HG03378 (cell line): Measurements from ENCODE around the gene HOXA10.

Experiments used
- ATAC-seq: cut with Tn5 transposase; IDR thresholded peaks from one replicate; pipeline ENCODE4 v1.9.1; 2021; ENCODE audit warnings: mild to moderate bottlenecking, moderate library complexity; ENCODE audit not compliant: unreplicated experiment

Gene HOXA10

GRCh38 chr7:27132978-27133377 lies 41.1 kb downstream of the HOXA10 start:
- ATAC-seq: no peak

DNA sequence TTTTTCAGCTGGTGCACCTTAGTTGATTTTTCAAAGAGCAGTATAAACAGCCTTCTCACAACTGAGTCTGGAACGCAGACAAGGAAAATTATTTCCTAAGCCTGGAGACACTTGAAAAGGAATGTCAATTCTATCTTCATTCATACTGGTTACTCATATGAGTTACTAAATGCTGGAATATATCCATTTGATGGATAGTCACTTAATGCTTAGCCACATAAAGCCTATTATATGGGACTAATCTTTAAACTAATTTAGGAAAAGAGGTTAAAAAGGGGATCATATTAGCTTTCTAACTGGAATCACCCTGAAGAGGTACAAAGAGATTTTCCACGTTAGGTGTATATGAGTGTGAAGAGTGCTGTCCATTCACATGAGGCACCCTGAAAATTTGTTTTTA lies 41.9 kb downstream of the HOXA10 start:
- ATAC-seq: no peak

DNA sequence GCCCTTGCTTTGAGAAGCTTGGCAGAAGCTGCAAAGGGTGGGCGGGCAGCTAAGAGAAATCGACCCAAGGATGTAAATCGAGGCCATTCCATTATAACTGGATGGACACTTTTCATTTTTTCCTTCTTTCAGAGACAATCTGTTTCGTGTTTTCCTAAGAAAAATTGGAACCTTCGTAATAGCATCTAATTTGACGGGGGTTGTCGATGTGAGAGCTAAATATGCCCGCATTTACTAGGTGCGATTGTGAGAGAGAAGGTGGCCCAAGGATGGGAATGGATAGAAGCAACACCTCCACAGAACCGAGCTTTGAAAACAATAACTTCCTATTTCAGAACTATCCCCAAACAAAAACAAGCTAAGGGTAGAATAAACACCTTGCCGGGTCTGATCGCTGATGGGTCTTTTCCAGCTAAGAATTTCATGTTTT lies 42.7 kb downstream of the HOXA10 start:
- ATAC-seq: no peak

GRCh38 chr7:27130540-27131389 lies 43.4 kb downstream of the HOXA10 start, which contains the start of gene HOXA4:
HOXA4 (minus strand) TSS chr7:27130757; CDS start chr7:27130733, 24 bp downstream.
- ATAC-seq: no peak

DNA sequence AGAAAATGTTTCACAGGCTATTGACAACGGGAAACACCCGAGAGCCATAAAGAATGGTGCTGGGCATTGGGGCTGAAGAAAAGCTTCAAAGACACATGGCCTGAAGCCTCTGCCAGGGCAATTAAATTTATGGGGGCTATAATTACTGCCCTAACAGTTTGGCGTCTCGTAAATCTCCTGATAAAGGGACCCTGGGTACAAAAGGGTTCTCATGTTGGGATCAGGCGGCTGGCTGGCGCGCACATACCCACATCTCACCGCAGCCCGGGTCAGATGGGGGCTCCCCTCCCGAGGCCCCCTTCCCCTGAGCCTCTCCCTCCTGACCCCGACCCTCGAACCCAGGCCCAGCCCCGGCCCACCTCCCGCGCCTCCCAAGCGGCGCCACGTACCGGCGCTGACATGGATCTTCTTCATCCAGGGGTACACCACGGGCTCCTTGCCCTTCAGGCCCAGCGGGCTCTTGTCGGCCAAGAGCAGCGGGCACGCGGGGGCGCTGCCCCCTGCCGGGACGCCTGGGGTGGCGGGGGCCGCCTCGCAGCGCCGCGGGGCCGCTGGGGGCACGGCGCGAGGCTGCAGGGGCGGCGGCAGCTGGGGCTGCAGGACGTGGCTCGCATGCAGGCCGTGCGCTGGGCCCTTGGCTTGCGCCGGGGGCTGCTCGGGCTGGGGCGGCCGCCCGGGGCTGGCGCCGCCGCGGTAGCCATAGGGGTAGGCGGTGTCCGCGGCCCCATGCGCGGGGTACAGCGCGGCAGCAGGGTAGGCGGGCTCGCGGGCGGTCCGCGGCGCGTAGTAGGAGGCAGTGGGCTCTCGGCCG lies 44.2 kb downstream of the HOXA10 start:
- no peak for ATAC-seq

- ATAC-seq: no peak
These were observed 45.1 kb downstream of the HOXA10 start for GRCh38 chr7:27128776-27129728.

DNA sequence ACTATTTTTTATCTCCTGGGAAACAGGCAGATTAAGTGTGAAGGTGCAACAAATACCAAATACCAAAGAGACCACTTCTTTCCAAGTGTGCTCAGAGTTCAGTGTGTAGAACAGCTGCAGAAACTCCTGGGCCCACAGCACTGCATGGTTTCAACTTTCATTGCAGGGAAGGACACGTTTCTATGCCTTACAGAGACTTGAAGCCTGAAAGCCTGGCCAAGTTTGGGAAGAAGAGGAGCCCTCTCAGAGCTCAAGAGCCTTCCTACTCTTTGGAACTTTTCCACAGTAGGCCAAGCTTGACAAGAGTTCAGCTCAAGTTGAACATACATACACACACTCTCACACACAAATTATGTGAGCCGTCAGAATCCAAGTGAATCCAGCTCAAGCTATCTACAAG lies 46.1 kb downstream of the HOXA10 start:
- no peak for ATAC-seq

GRCh38 chr7:27126596-27127327 lies 47.4 kb downstream of the HOXA10 start:
- no peak for ATAC-seq

DNA sequence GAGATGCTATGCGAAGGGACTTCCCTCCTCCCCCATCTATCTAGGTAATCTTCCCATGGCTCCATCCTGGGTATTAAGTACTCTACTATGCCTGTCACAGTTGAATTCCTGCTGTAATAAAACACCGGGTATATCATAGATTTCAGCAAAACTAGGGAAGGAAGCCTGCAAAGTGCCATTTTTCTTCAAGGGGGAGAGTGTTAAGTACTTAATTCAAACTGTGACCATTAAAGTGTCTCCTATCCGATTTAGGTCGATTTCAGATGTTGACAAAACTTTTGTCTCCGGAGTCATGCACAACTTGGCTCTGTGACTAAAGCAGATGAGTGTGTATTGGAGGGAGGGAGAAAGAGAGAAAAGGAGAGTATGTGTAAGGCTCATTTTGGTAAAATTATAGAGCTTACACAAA lies 48.1 kb downstream of the HOXA10 start:
- ATAC-seq: no peak

- no peak for ATAC-seq
These were observed 49.0 kb downstream of the HOXA10 start for GRCh38 chr7:27124902-27125689.

DNA sequence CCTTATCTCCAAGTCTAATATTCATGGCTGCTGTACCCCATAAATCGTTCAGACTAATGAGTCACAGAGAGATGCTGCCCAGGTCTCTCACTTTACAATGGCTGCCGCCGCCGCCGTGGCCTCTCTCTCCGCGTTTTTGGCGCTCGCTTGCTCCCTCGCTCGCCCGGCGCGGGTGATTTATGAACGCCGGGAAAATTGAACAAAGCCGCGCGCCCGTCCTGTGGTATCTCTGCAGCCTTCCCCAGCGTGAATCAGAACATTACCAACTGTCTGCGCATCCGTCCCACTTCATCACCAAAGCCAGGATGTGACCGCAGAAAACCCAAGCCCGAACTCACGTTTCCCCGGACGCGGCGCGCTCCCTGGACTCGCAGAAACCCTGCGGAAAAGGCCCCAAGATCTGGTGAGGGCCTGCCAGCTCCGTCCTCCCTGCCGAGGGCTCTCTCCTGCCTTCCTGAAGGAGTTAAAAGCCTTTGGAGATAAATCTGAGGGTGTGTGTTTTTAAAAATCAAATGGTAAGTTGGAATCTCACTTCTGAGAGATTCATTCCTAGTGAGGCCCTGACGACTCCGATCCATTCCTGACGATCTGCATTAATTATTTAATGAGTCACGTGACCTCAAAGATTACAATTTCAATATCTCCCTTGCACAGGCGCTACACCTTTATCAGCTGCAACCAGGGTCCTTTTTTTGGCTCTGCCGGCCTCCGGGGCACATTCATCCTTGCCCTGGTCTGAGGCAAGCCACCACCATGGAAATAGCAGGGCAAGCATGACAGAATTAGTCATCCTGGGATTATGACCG lies 49.8 kb downstream of the HOXA10 start:
- ATAC-seq: no peak

- ATAC-seq: no peak
These were observed 50.6 kb downstream of the HOXA10 start for GRCh38 chr7:27123477-27124053.

DNA sequence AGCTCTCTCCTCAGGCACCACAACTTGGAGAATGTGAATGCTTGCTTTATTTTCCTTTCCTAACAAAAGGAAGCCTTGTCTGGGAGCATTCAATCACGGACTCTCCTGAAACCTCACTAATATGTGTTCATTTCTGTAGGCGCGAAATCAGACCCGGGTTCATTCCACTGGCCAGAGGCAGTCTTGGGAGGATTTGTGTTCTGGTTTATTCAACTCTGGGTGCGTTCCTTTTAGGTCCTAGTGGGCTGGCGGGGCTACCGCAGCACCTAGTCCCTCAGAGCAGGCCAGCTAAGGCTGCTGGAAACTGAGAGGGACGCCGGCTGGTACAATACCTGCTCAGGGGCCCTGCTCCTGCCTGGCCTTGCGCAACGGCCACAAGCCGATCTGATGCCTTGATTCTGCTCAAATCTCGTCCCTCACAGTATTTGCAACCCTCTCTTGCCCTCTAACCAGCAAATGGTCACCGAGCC lies 51.1 kb downstream of the HOXA10 start:
- ATAC-seq: no peak

GRCh38 chr7:27122077-27122910 lies 51.8 kb downstream of the HOXA10 start:
- no peak for ATAC-seq

DNA sequence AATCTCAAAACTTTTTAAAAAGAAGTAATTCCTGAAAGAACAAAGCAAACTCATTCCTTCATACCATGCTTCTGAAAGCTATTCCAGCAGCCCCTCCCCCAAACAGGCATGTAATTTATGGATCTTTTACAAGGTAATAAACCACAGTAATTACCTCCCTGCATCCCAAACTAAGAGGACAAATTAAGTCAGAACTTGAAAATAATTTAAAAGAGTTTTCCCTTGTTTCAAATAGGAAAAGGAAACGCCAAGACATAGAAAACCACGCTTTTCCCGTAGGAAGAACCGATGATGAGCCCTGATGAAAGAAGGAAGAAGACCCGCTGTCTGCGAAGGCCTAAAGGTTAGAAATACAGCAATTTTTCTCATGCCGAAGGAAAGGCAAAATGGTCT lies 52.4 kb downstream of the HOXA10 start:
- no peak for ATAC-seq
